ENCODE data around the gene TDP1. TPM values are rescaled to one million over a fixed set of nuclear protein-coding genes. Genes with fewer than 3 reads are reported as not detected.

TDP1 gene
- total and polyA plus RNA-seq, 9 of the 15 experiments (the other 6 are each of a cell fraction or from before 2014, with no cell fraction given), result 21.4 to 41.6 (median 32.3) TPM

DNA sequence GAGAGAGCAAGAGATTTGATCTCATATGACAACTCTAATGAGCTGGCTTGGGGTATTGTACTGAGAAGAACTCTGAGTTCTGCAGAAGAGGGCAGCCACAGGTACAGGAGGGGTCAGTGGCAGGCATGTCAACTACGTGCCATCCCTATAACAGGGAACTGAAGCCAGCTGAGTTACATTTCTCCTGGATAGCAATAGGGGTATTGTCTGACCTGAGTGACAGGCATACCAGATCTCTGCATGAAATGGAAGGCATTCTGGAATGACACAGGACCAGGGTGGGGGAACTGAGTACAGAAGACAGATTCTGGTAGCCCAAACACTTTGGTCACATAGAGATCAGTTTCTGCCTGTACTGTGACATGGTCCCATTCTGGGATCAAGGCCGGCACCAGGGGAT is 37.0 kb upstream of the TDP1 start:
- Histone ChIP-seq H3K4me1 (replicated peaks in 1 of 2; ENCODE audit: control insufficient read depth in 2 of 2, insufficient read depth in 2 of 2, low read length in 2 of 2) (no peaks in the 10 kb centered on the region), H3K27me3 (ENCODE audit: control insufficient read depth in 2 of 2, insufficient read depth in 2 of 2, low read length in 2 of 2) (no peaks in the 10 kb centered on the region), H3K9me1 (ENCODE audit: control insufficient read depth, insufficient read depth, low read length) (no peaks in the 10 kb centered on the region), H3K9me3 (replicated peaks; ENCODE audit: control insufficient read depth, insufficient read depth, low read depth, low read length) (no peaks in the 10 kb centered on the region), H3K36me3 (ENCODE audit: control insufficient read depth, insufficient read depth, low read length) (no peaks in the 10 kb centered on the region), H3K4me2 (ENCODE audit: insufficient read depth, low read length) (no peak overlapping the region), H3K27ac (ENCODE audit: extremely low read depth, low read depth, low read length) (no peak overlapping the region), H3K9ac (ENCODE audit: insufficient read depth in 1 of 2, low read depth in 2 of 2, low read length in 2 of 2) (no peak overlapping the region), H2AFZ (ENCODE audit: low read depth, low read length) (no peak overlapping the region), H4K20me1 (replicated peaks; ENCODE audit: control insufficient read depth, insufficient read depth, low read length) (no peaks in the 10 kb centered on the region), H3K4me3 (no peak overlapping the region), H3K79me2 (ENCODE audit: control insufficient read depth, insufficient read depth, low read length) (no peaks in the 10 kb centered on the region)
- in situ Hi-C loops (cut with MboI), result loop anchor here (5.0 kb wide), 1 partner anchor 876 kb away; no protein-coding TSS in a partner anchor
- DNase-seq (ENCODE audit: extremely low read depth in 1 of 4, low spot score in 3 of 4), result no peak
- intact Hi-C loops (cut with micrococcal nuclease), result loop anchor here (10.0 kb wide), 1 partner anchor 144 kb away; no protein-coding TSS in a partner anchor
- FAIRE-seq, result no peak
- no peak for ATAC-seq
- WGBS (ENCODE audit: insufficient coverage, low coverage, missing lambda C conversion rate), result 50% methylated on average over 1 of the region's 2 CpGs
- POLR2A ChIA-PET, result no interaction called here
- BruUV-seq (replicated peaks), result no TSS peak
- CTCF ChIA-PET (ENCODE audit: low intra/inter-chr PET ratio), result no interaction called here
- TF ChIP-seq, protein P1, sequence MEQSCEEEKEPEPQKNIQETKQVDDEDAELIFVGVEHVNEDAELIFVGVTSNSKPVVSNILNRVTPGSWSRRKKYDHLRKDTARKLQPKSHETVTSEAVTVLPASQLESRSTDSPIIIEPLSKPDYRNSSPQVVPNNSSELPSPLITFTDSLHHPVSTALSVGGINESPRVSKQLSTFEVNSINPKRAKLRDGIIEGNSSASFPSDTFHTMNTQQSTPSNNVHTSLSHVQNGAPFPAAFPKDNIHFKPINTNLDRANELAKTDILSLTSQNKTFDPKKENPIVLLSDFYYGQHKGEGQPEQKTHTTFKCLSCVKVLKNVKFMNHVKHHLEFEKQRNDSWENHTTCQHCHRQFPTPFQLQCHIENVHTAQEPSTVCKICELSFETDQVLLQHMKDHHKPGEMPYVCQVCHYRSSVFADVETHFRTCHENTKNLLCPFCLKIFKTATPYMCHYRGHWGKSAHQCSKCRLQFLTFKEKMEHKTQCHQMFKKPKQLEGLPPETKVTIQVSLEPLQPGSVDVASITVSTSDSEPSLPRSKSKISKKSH (CRISPR knock-in tag; IDR thresholded peaks at IDR 0.05), result no peak
- TF ChIP-seq SFPQ (IDR thresholded peaks at IDR 0.05; ENCODE audit: low read depth, low read length), result no peak
- TF ChIP-seq NONO (IDR thresholded peaks at IDR 0.05; ENCODE audit: low read depth in 2 of 2, low read length in 1 of 2), result no peak
- no peak for TF ChIP-seq MEF2A (IDR thresholded peaks at IDR 0.05; ENCODE audit: control insufficient read depth, low read depth, low read length)
- TF ChIP-seq KLF6 (CRISPR knock-in tag; IDR thresholded peaks at IDR 0.05; ENCODE audit: borderline replicate concordance), result no peak
- no peak for TF ChIP-seq SAFB (IDR thresholded peaks at IDR 0.05; ENCODE audit: borderline replicate concordance, low read depth, low read length)
- no peak for TF ChIP-seq SIRT6 (IDR thresholded peaks at IDR 0.05; ENCODE audit: low read depth, low read length)
- no peak for TF ChIP-seq VEZF1 (CRISPR knock-in tag; IDR thresholded peaks at IDR 0.05)
- TF ChIP-seq, protein P2, sequence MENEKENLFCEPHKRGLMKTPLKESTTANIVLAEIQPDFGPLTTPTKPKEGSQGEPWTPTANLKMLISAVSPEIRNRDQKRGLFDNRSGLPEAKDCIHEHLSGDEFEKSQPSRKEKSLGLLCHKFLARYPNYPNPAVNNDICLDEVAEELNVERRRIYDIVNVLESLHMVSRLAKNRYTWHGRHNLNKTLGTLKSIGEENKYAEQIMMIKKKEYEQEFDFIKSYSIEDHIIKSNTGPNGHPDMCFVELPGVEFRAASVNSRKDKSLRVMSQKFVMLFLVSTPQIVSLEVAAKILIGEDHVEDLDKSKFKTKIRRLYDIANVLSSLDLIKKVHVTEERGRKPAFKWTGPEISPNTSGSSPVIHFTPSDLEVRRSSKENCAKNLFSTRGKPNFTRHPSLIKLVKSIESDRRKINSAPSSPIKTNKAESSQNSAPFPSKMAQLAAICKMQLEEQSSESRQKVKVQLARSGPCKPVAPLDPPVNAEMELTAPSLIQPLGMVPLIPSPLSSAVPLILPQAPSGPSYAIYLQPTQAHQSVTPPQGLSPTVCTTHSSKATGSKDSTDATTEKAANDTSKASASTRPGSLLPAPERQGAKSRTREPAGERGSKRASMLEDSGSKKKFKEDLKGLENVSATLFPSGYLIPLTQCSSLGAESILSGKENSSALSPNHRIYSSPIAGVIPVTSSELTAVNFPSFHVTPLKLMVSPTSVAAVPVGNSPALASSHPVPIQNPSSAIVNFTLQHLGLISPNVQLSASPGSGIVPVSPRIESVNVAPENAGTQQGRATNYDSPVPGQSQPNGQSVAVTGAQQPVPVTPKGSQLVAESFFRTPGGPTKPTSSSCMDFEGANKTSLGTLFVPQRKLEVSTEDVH (IDR thresholded peaks at IDR 0.05; ENCODE audit: low read depth, partially characterized antibody), result no peak
- TF ChIP-seq ZNF561 (CRISPR knock-in tag; conservative IDR thresholded peaks at IDR 0.05), result no peak
